Spleen (tissue), 11 donors: ENCODE data around the gene POMGNT2. TPM values are rescaled to one million over a fixed set of nuclear protein-coding genes. Genes with fewer than 3 reads are reported as not detected.

Source experiments
- DNase-seq: peaks from one replicate; pipeline ENCODE4 v3.0.0-alpha.2; 2020
- H3K27ac ChIP-seq, 8 donors: fragments of 200-600 bp; sonication (generic) in 7 of 8; 1 replicate in 4 of 8; 2 replicates in 4 of 8; pipeline versions ENCODE4 v1.5.0 to v1.8.0; 2016 to 2021; ENCODE audit warnings: inconsistent platforms in 4 of 8, mild to moderate bottlenecking in 4 of 8, moderate library complexity in 1 of 8
- H3K27me3 ChIP-seq, 7 donors: fragments of 200-600 bp; sonication (generic) in 6 of 7; replicated peaks in 1 of 7; 1 replicate in 4 of 7; 2 replicates in 3 of 7; pipeline versions ENCODE4 v1.5.0 to v1.8.0; 2016 to 2021; ENCODE audit warnings: inconsistent platforms in 3 of 7, mild to moderate bottlenecking in 1 of 7
- H3K36me3 ChIP-seq, 6 donors: fragments of 200-600 bp; sonication (generic) in 5 of 6; 1 replicate in 4 of 6; 2 replicates in 2 of 6; pipeline versions ENCODE4 v1.5.0 to v1.8.0; 2016 to 2021; ENCODE audit warnings: inconsistent platforms in 2 of 6
- H3K4me1 ChIP-seq, 6 donors: fragments of 200-600 bp; sonication (generic) in 5 of 6; 1 replicate in 3 of 6; 2 replicates in 3 of 6; pipeline versions ENCODE4 v1.5.0 to v1.8.0; 2016 to 2021; ENCODE audit warnings: inconsistent platforms in 3 of 6
- H3K4me3 ChIP-seq, 8 donors: fragments of 200-600 bp; sonication (generic) in 7 of 8; 1 replicate in 4 of 8; 2 replicates in 4 of 8; pipeline versions ENCODE4 v1.5.0 to v1.8.0; 2016 to 2021; ENCODE audit warnings: inconsistent platforms in 4 of 8, mild to moderate bottlenecking in 4 of 8, moderate library complexity in 2 of 8
- H3K9me3 ChIP-seq, 8 donors: fragments of 200-600 bp; sonication (generic) in 7 of 8; 1 replicate in 4 of 8; 2 replicates in 4 of 8; pipeline versions ENCODE4 v1.5.0 to v1.8.0; 2016 to 2021; ENCODE audit warnings: inconsistent platforms in 4 of 8
- POLR2A ChIP-seq, 3 donors: fragments of 450-650 bp; IDR thresholded peaks; one replicate each; pipeline ENCODE4 v1.5.1; 2017; ENCODE audit warnings: antibody characterized with exemption in 3 of 3, mild to moderate bottlenecking in 1 of 3
- POLR2AphosphoS5 ChIP-seq, 3 donors: sonication (generic); formaldehyde crosslinking; IDR thresholded peaks; one replicate each; pipeline ENCODE4 v1.5.1; 2017; ENCODE audit warnings: antibody characterized with exemption in 3 of 3
- WGBS, 5 donors: extraction: QIAGEN DNeasy Blood & Tissue Kit in 3 of 5; methylation state at CpG; one replicate each; pipeline versions ENCODE4 v1.1.5 to v1.1.7; 2013 to 2018; 5-methylcytosine and 5-hydroxymethylcytosine counted together
- intact Hi-C: fragments of 100-400 bp; cut with DNase I; formaldehyde crosslinking; loops from one replicate; pipeline ENCODE4 v1.15.0; 2023; ENCODE audit warnings: low total_unique reads
- polyA plus RNA-seq, 3 donors: library from polyadenylated mRNA; stranded (reverse); fragments of 200-250 nt; gene quantifications; one replicate each; pipeline ENCODE4 v1.2.1, GENCODE V29; 2013
- total RNA-seq, 7 donors: library from RNA; depleted of rRNA in 3 of 7; stranded (reverse); fragments of >200 nt in 3 of 7; fragmentation: NEBNext Ultra II Directional in 4 of 7; extraction: Animal tissue kit (Norgen Biotek cat#: 25700) in 4 of 7; gene quantifications; one replicate each; pipeline versions ENCODE4 v1.1.0 to v1.2.1, GENCODE V29; 2016 to 2021
- TF ChIP-seq, protein P1 (sequence below), 11 experiments: fragments of 200-600 bp in 7 of 11; fragments of 450-650 bp in 4 of 11; sonication (generic) in 4 of 11; IDR thresholded peaks in 8 of 11; conservative IDR thresholded peaks in 3 of 11; 1 replicate in 7 of 11; 2 replicates in 4 of 11; pipeline versions ENCODE4 v1.4.0 to v1.8.0; 2016 to 2021; ENCODE audit warnings: antibody characterized with exemption in 11 of 11, inconsistent platforms in 4 of 11, mild to moderate bottlenecking in 1 of 11
- donor health status: healthy with polysubstance abuse.
- donor health status: DM: no; HTN: no; CAD: no; lungs with moderate emphysema.
- donor health status: DM: no; HTN: no; CAD: no.
- donor health status: Bipolar disorder and iron deficiency.
- donor health status: healthy.
- donor health status: DM: no; HTN: no; CAD: no.
- donor health status: DM: yes; HTN: yes; CAD: no.

POMGNT2 gene
- total and polyA plus RNA-seq, 10 donors = 2.3 to 13.6 (median 6.4) TPM

DNA sequence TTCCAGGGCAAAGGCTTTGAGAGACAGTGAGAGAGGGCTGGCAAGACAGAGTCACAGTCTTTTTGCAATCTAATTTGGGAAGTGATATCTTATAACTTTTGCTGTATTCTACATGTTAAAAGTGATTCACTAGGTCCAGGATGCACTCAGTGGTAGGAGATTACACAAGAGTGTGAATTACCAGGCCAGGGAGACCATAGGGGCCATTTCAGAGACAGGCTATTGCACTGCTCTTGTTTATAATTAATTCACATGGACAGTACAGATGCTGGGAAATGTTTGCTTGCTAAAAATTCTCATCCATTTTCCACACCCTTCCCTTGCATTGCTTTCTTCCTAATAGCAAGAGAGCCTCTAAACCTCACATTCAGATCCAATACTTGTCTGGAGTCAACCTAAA lies 22.6 kb upstream of the POMGNT2 start:
- Histone ChIP-seq H3K4me3 (no peak overlapping the region), H3K9me3 (peaks cover 0 to 20% (median 14%) of the 10 kb centered on the region in 8 donors), H3K27me3 (no peaks in the 10 kb centered on the region), H3K4me1 (no peaks in the 10 kb centered on the region), H3K27ac (no peak overlapping the region), H3K36me3 (no peaks in the 10 kb centered on the region)
- intact Hi-C loops = no loop called here
- DNase-seq = no peak
- TF ChIP-seq, protein P1, sequence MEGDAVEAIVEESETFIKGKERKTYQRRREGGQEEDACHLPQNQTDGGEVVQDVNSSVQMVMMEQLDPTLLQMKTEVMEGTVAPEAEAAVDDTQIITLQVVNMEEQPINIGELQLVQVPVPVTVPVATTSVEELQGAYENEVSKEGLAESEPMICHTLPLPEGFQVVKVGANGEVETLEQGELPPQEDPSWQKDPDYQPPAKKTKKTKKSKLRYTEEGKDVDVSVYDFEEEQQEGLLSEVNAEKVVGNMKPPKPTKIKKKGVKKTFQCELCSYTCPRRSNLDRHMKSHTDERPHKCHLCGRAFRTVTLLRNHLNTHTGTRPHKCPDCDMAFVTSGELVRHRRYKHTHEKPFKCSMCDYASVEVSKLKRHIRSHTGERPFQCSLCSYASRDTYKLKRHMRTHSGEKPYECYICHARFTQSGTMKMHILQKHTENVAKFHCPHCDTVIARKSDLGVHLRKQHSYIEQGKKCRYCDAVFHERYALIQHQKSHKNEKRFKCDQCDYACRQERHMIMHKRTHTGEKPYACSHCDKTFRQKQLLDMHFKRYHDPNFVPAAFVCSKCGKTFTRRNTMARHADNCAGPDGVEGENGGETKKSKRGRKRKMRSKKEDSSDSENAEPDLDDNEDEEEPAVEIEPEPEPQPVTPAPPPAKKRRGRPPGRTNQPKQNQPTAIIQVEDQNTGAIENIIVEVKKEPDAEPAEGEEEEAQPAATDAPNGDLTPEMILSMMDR (IDR thresholded peaks at IDR 0.05 in 8 of 11, conservative IDR thresholded peaks at IDR 0.05 in 3 of 11) = no peak
- no peak for TF ChIP-seq POLR2AphosphoS5 (IDR thresholded peaks at IDR 0.05)

DNA sequence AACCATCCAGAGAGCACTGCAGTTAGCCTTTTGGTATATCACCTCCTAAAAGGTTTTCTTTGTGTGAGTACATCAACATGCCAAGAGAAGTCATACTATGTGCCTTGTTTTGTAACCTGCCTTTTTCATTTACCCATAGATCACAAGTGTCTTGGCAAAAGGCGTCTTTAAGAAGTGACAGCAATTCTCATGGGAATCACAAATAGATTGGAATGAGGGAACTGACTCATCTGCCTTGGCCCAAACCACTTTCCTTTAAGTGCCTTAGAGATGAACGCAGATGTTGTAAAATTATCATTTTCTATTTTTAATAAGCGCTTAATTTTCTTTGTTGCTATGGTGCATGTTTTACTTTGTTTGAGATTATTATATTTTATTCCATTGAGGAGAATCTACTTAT lies 20.7 kb upstream of the POMGNT2 start:
- intact Hi-C loops = no loop called here

GRCh38 chr3:43123895-43124294 lies 18.0 kb upstream of the POMGNT2 start:
- Histone ChIP-seq H3K4me1 (no peaks in the 10 kb centered on the region), H3K9me3 (peaks cover 0 to 30% (median 22%) of the 10 kb centered on the region in 8 donors), H3K27me3 (peaks cover 0 to 4% (median 0%) of the 10 kb centered on the region in 7 donors), H3K27ac (no peak overlapping the region), H3K4me3 (no peak overlapping the region), H3K36me3 (no peaks in the 10 kb centered on the region)
- no peak for TF ChIP-seq POLR2A (IDR thresholded peaks at IDR 0.05)
- TF ChIP-seq POLR2AphosphoS5 (IDR thresholded peaks at IDR 0.05) = no peak
- intact Hi-C loops = no loop called here
- no peak for DNase-seq

More for the DNA sequence above, 20.7 kb upstream of the POMGNT2 start:
- H3K4me3 ChIP-seq = no peak overlapping the region
- no peaks in the 10 kb centered on the region for H3K36me3 ChIP-seq
- H3K27me3 ChIP-seq = peaks cover 0 to 4% (median 0%) of the 10 kb centered on the region in 7 donors
- no peak overlapping the region for H3K27ac ChIP-seq
- no peaks in the 10 kb centered on the region for H3K4me1 ChIP-seq
- WGBS, 5 donors = 91 to 96% (median 94%) methylated on average over 3 of the region's 3 CpGs
- H3K9me3 ChIP-seq = peaks cover 0 to 30% (median 22%) of the 10 kb centered on the region in 8 donors
- TF ChIP-seq POLR2AphosphoS5 (IDR thresholded peaks at IDR 0.05) (no peak), POLR2A (IDR thresholded peaks at IDR 0.05) (no peak)
- TF ChIP-seq, protein P1 (IDR thresholded peaks at IDR 0.05 in 8 of 11, conservative IDR thresholded peaks at IDR 0.05 in 3 of 11) = no peak
- DNase-seq = no peak

DNA sequence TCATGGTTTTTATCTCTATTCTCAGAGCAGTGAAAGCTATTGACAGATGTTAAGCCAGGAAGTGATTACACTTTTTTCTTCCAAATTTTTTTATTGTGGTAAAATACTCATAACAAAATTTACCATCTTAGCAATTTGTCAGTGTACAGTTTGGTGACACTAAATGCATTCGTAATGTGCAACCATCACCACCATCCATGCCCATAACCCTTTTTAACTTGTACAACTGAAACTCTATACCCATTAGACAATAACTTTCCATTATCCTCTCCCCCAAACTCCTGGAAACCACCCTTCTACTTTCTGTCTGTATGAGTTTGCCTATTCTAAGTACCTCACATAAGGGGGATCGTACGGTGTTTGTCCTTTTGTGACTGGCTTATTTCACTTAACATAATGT lies 15.1 kb upstream of the POMGNT2 start:
- DNase-seq = no peak
- Histone ChIP-seq H3K4me1 (no peaks in the 10 kb centered on the region), H3K27me3 (peaks cover 0 to 4% (median 0%) of the 10 kb centered on the region in 7 donors), H3K27ac (no peak overlapping the region), H3K4me3 (no peak overlapping the region), H3K9me3 (peaks cover 0 to 30% (median 22%) of the 10 kb centered on the region in 8 donors), H3K36me3 (no peaks in the 10 kb centered on the region)
- intact Hi-C loops = no loop called here
- 84 to 95% (median 88%) methylated on average over 3 of the region's 3 CpGs for WGBS, 5 donors
- no peak for TF ChIP-seq POLR2AphosphoS5 (IDR thresholded peaks at IDR 0.05)
- TF ChIP-seq, protein P1 (IDR thresholded peaks at IDR 0.05 in 8 of 11, conservative IDR thresholded peaks at IDR 0.05 in 3 of 11) = no peak
- no peak for TF ChIP-seq POLR2A (IDR thresholded peaks at IDR 0.05)

- 77 to 94% (median 90%) methylated on average over 4 of the region's 4 CpGs for WGBS, 5 donors
- no peaks in the 10 kb centered on the region for H3K4me1 ChIP-seq
- no peak overlapping the region for H3K4me3 ChIP-seq
- DNase-seq = no peak
- H3K27ac ChIP-seq = no peak overlapping the region
- H3K36me3 ChIP-seq = no peaks in the 10 kb centered on the region
- no peaks in the 10 kb centered on the region for H3K9me3 ChIP-seq
- TF ChIP-seq, protein P1 (IDR thresholded peaks at IDR 0.05 in 8 of 11, conservative IDR thresholded peaks at IDR 0.05 in 3 of 11) = no peak
- TF ChIP-seq POLR2A (IDR thresholded peaks at IDR 0.05) (no peak), POLR2AphosphoS5 (IDR thresholded peaks at IDR 0.05) (no peak)
- intact Hi-C loops = no loop called here
- no peaks in the 10 kb centered on the region for H3K27me3 ChIP-seq
Measured at GRCh38 chr3:43117257-43117656, 11.4 kb upstream of the POMGNT2 start.
